Activated CD4-positive, alpha-beta T cell treated with anti-CD3 and anti-CD28 coated beads, Interleukin-2, Interleukin-6, amounts not matched to agents 100 ng/mL and 50 ng/mL, durations not matched to agents 16 hours and 8 hours (primary cell): ENCODE results near the gene DST.

Experiments
- DNase-seq: peaks from one replicate; pipeline ENCODE4 v3.0.0-alpha.2; 2020

DST gene

GRCh38 chr6:56642366-56643261, at the start of gene DST:
Gene DST, minus strand, starts transcription at chr6:56642889.
- no peak for DNase-seq

- DNase-seq: no peak
Observed at GRCh38 chr6:56691814-56692213, 49.1 kb upstream of the DST start.

GRCh38 chr6:56691286-56691595, 48.6 kb upstream of the DST start:
- DNase-seq: no peak

GRCh38 chr6:56690519-56691285, 48.0 kb upstream of the DST start:
- no peak for DNase-seq

- DNase-seq: no peak
Observed at GRCh38 chr6:56689663-56690062, 47.0 kb upstream of the DST start.

- no peak for DNase-seq
Observed at GRCh38 chr6:56689114-56689513, 46.4 kb upstream of the DST start.

- DNase-seq: no peak
Observed at GRCh38 chr6:56688521-56688920, 45.8 kb upstream of the DST start.

- DNase-seq: no peak
Observed at GRCh38 chr6:56687551-56687950, 44.9 kb upstream of the DST start.

- no peak for DNase-seq
Observed at GRCh38 chr6:56686429-56686828, 43.7 kb upstream of the DST start.

- no peak for DNase-seq
Observed at GRCh38 chr6:56685994-56686393, 43.3 kb upstream of the DST start.

GRCh38 chr6:56685102-56685733, 42.5 kb upstream of the DST start:
- DNase-seq: no peak

- no peak for DNase-seq
Observed at GRCh38 chr6:56684342-56685101, 41.8 kb upstream of the DST start.

- DNase-seq: no peak
Observed at GRCh38 chr6:56683882-56684281, 41.2 kb upstream of the DST start.

GRCh38 chr6:56682635-56683034, 39.9 kb upstream of the DST start:
- DNase-seq: no peak

- no peak for DNase-seq
Observed at GRCh38 chr6:56677559-56677958, 34.9 kb upstream of the DST start.

GRCh38 chr6:56671651-56672461, 29.2 kb upstream of the DST start:
- DNase-seq: no peak

GRCh38 chr6:56671160-56671559, 28.5 kb upstream of the DST start:
- no peak for DNase-seq

- DNase-seq: no peak
Observed at GRCh38 chr6:56669041-56669440, 26.4 kb upstream of the DST start.

GRCh38 chr6:56668158-56668557, 25.5 kb upstream of the DST start:
- no peak for DNase-seq

GRCh38 chr6:56667336-56667735, 24.6 kb upstream of the DST start:
- no peak for DNase-seq

GRCh38 chr6:56664029-56664428, 21.3 kb upstream of the DST start:
- no peak for DNase-seq

- no peak for DNase-seq
Observed at GRCh38 chr6:56663344-56663743, 20.7 kb upstream of the DST start.
